Measurements from ENCODE around the gene UQCRHL. TPM values are rescaled to one million over a fixed set of nuclear protein-coding genes. Genes with fewer than 3 reads are reported as not detected.

Gene UQCRHL
- polyA plus RNA-seq, 3 donors: 1.2 to 3.4 (median 2.6) TPM

DNA sequence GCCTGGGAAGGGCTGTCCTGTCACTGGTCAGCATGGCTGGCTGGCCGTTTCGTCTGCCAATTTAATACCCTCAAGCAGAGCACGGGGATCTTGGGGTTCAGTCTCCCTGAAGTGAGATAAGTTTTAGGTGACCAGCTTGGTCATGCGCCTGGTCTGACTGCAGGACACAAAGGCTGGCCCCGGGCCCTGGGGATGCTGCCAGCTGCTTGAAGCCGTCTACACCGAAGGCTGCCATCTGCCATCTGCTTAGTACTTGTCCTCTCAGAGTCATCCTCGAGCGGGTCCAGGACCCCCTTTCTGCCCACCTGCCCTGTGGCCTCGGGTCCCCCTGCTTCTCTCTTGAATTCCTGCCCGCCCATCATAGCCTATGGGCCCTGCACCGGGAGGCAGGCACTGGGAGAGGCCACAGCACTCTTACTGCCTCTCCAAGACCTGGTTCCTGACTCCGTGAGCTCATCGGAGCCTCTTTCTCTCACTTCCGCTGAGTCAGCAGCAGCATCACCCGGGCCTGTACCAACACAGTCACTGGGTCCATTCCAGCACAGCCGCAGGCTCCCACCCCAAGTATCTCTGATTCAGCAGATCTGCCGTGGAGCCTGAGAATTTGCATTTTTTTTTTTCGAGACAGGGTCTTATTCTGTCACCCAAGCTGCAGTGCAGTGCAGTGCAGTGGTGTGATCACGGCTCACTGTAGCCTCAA, 41.8 kb downstream of the UQCRHL start:
- WGBS, 3 donors: 69 to 86% (median 85%) methylated on average over 20 of the region's 20 CpGs
- H3K27ac ChIP-seq (ENCODE audit: low read depth, low read length): no peak overlapping the region

DNA sequence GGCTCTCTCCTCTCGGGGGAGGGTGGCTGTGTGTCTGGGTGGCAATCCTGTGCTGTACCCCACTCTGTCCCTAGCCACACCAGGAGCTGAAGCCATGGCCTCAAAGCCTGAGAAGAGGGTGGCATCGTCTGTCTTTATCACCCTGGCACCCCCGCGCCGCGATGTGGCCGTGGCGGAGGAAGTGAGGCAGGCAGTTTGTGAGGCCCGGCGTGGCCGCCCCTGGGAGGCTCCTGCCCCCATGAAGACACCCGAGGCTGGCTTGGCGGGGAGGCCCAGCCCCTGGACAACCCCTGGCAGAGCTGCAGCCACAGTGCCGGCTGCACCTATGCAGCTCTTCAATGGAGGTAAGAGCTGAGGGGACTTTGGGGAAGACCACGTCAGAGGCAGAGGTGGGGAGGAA, 42.6 kb downstream of the UQCRHL start:
- no peak overlapping the region for H3K27ac ChIP-seq (ENCODE audit: low read depth, low read length)
- WGBS, 3 donors: 61 to 88% (median 87%) methylated on average over 15 of the region's 15 CpGs

DNA sequence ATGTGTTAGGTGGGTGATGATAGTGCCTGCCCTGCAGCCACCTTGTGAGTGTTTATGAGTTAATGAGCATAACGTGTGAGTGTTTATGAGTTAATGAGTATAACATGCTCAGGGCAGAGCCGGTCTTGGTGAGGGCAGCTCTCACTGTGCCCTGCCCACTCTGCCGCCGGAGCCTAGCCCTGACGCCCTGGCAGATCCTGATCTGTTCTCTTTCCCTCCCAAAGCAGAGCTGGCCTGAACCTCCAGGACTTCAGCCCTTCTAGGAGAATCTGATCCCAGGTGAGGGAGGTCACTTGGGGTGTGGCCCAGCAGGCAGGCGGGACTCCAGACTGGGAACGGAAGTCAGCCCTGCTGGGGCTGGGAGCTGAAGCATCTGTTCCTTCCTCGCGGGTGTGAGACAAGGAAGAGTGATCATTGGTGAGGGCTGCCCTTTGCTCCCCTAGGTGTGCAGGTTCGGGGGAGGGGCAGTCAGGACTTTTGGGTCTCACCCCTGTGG, 43.1 kb downstream of the UQCRHL start:
- WGBS, 3 donors: 36 to 67% (median 65%) methylated on average over 10 of the region's 10 CpGs
- H3K27ac ChIP-seq (ENCODE audit: low read depth, low read length): no peak overlapping the region

DNA sequence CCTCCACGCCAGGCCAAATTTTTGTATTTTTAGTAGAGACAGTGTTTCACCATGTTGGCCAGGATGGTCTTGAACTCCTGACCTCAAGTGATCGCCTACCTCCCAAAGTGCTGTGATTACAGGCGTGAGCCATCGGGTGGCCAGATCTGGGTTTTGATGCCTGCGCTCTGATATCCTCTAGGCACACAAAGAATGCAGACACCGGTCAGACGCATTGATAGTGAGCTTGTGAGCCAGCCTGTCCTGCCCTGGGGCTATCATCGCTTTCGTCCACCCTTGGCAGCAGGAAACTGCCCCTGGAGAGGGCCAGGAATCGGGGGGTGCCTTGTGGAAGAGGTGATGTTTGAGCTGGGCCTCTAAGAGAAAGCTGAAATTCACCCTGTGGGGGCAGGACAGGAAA, 44.9 kb downstream of the UQCRHL start:
- no peak overlapping the region for H3K27ac ChIP-seq (ENCODE audit: low read depth, low read length)
- 78 to 84% (median 78%) methylated on average over 10 of the region's 10 CpGs for WGBS, 3 donors

DNA sequence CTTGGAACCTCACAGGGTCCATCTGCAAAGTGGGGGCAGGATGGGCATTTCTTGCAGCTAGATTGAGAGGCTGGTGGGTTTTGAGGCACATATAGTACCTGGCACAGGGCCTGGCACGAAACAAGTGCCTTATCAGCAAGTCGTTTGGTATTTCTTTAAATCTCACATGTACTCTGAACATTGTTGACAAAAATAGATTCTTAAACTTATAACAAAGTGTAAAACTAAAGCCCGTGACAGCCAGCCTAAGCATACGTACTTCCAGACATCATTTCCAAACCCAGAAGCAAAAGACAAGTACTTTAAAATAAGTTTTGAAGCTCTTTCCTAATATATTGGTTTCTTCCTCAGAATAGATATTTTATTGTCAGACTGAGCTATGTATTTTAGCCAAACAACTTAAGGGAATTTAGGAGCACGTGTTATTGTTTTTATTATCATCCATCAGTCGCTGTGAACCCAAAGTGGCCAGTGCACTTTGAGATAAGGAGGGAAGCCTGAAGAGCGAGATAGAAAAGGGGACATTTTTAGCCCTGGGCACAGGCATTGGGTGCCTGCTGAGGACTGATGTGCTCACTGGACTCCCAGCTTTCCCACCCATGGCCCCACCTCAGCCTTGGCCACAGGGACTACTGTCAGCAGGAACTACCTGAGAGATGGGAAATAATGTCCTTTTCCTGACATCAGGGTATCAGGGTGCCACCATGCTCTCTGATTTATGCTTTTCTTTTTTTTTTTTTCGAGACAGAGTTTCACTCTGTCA, 45.9 kb downstream of the UQCRHL start:
- H3K27ac ChIP-seq (ENCODE audit: low read depth, low read length): no peak overlapping the region
- WGBS, 3 donors: 52 to 67% (median 54%) methylated on average over 8 of the region's 8 CpGs

DNA sequence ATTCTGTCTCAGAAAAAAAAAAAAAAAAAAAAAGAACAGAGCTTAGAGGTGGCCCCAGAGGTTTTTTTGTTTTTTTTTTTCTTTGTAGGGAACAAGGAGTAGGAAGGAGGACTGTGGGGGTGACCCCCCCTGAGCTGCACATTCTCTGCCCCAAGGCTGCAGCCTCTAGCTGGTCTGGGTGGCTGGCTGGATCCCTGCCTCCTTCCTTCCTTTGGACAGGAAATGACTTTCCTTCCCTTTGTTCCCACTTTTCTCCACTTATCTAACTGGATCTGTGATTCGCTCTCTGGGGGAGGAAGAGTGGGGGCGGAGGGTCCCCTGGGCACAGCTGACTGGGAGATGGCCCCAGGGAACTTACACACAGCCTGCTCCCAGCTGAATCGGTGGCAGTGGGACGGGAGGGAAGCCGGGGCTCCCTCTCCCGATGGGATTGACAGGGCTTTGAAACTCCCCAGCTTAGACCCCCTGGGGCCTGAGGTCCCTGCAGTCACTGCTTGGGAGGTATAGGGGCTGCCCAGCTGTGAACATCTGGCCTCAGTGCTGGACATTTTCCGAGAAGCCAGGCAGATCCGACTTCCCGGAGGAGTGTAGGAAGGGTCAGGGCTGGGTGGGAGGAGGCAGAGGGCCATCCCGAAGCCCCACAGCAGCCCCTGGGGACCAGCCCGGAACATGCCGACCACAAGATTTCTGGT, 46.8 kb downstream of the UQCRHL start:
- H3K27ac ChIP-seq (ENCODE audit: low read depth, low read length): no peak overlapping the region
- WGBS, 3 donors: 29 to 59% (median 38%) methylated on average over 12 of the region's 12 CpGs

DNA sequence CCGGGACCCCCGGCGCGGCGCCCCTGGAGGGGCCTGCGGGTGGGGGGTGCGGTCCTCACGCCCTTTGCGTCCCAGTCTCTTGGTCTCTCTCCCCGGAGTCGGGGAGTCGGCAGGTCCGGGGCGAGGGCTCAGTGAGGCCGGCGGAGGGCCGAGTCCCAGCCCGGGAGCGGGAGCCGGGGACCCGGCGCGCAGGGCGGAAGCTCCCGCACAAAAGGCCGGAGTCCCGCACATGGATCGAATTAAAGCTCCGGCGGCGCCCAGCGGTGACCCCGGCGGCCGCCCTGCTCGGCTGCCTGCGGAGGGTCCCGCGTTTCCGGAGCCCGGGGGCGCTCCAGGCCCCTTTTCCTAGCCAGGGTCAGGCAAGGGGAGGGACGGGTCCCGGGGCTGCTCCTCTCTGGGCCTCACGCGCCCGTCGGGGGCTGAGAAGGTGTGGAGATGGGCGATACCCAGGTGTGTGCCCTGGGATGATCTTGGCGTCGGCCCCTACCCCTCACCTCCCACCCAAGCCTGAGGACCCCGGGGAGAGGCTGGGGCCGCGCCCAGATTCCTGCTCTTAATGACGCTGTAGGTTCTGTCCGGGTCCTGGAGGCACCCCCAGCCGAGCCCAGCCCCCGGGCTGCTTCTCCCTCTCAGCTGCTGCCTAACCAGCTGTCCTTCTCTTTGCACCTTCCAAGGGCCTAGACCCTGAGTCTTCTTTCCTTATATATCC, 48.3 kb downstream of the UQCRHL start:
- H3K27ac ChIP-seq (ENCODE audit: low read depth, low read length): no peak overlapping the region
- WGBS, 3 donors: 3 to 7% (median 4%) methylated on average over 37 to 57 of the region's 58 CpGs

DNA sequence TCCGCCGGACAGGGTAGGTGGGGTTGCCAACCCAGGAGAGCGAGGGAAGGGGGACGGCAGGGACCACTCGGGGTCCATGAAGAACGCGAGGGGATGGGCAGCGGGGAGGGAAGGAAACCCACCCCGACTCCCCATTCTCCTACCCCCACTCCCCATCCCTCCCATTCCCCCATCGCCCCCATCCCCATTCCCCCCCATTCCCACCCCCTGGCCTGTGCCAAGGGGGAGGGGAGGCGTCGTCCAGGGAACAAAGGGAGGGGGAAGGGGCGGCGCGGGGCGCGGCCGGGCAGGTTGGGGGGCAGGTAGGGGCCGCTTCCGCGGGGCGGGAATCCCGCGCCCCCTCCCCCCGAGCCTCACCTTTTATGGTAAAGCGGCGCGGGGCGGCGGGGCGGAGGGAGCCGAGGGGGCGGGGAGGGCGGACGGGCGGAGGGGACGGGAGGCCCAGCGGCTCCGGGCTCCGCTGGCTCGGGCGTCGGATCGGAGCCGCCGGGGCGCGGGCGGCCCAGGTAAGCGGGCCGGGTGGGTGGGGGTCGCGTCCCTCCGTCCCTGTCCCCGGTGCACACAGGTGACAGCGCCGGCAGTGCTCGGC, 49.0 kb downstream of the UQCRHL start, which contains the start of gene FBLIM1:
Gene FBLIM1, plus strand, starts transcription at position 453 of the 589 bp plus-strand sequence. CDS start 6,189 bp downstream, outside the sequence.
- 0 to 12% (median 2%) methylated on average over 19 to 56 of the region's 58 CpGs for WGBS, 3 donors
- peak within 1 kb of the TSS; percentile 5 for H3K27ac ChIP-seq (ENCODE audit: low read depth, low read length)

DNA sequence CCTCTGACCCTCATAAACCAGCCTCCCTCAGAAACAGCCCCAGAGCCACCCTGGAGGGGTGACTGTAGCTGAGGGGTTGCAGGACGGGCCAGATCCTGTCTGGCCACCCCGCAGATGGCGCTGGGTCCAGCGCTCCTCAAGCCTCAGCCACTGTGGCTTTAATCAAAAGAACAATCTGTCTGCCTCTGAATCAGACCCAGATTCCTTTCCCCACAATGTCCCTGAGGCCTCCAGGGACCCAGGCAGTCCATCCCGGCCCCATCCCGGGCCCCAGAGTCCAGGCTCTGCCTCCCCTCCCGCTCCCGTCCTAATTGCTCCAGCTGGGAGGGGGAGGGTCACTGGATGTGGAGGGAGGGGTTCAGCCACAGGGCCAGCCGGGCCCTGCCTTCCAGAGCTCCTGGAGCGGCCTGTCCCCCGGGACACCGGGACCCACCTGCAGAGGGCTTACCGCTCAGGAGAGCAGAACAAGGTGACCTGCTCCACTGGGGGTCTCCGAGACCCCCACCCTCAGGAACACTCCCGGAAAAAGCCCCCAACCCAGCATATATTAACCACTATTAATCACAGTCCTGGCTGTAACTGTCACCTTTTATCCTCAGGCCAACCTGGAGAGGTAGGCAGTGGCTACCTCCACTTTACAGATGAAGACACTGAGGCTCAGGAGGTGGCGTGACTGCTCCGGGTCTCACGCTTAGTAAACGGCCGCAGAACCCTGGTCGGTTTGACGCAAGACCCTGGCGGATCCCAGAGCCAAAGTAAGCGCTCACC, 49.7 kb downstream of the UQCRHL start:
- WGBS, 3 donors: 15 to 18% (median 17%) methylated on average over 24 of the region's 24 CpGs
- H3K27ac ChIP-seq (ENCODE audit: low read depth, low read length): no peak overlapping the region

Other genes with a start within 250 kb of the UQCRHL start
- gene AGMAT, start 222.6 kb downstream of the UQCRHL start, polyA plus RNA-seq: under 1 TPM; 0.21 to 0.45 (median 0.29) TPM
- 10 to 100 TPM in 1 of 3 donors, 1 to 10 TPM in 2; 4.2 to 10.4 (median 8.5) TPM for gene DDI2, start 190.2 kb downstream of the UQCRHL start, polyA plus RNA-seq
- gene PLEKHM2, start 123.3 kb downstream of the UQCRHL start, polyA plus RNA-seq: 10 to 100 TPM; 23.4 to 55.2 (median 41.1) TPM
- 1 to 10 TPM; 2.3 to 4.2 (median 2.8) TPM for gene SLC25A34, start 71.4 kb downstream of the UQCRHL start, polyA plus RNA-seq
- under 1 TPM in 1 of 3 donors, not detected in 2; 0.04 TPM for gene TMEM82, start 65.2 kb downstream of the UQCRHL start, polyA plus RNA-seq
- gene FBLIM1, start 48.9 kb downstream of the UQCRHL start, polyA plus RNA-seq: 10 to 100 TPM; 13.8 to 37.7 (median 26.1) TPM
- 10 to 100 TPM; 15.7 to 28.8 (median 20.2) TPM for gene SPEN, start 40.1 kb upstream of the UQCRHL start, polyA plus RNA-seq
- gene ZBTB17, start 168.5 kb upstream of the UQCRHL start, polyA plus RNA-seq: 10 to 100 TPM; 23.9 to 36.2 (median 33.9) TPM
- not detected for gene SRARP, start 196.6 kb upstream of the UQCRHL start, polyA plus RNA-seq
- 100 to 1,000 TPM in 2 of 3 donors, 10 to 100 TPM in 1; 60.6 to 734 (median 229) TPM for gene HSPB7, start 210.4 kb upstream of the UQCRHL start, polyA plus RNA-seq
- 1 to 10 TPM in 1 of 3 donors, under 1 TPM in 2; 0.22 to 2.4 (median 0.79) TPM for gene CLCNKA, start 214.4 kb upstream of the UQCRHL start, polyA plus RNA-seq
- gene CLCNKB, start 236.1 kb upstream of the UQCRHL start, polyA plus RNA-seq: under 1 TPM in 2 of 3 donors, not detected in 1; 0.19 to 0.64 TPM

All from adipose tissue (tissue), 3 donors.